GM21367 (cell line): ENCODE results near the gene GPR137.

Source experiments
- ATAC-seq: cut with Tn5 transposase; IDR thresholded peaks from one replicate; pipeline ENCODE4 v1.9.1; 2021; ENCODE audit not compliant: unreplicated experiment

The GPR137 gene

DNA sequence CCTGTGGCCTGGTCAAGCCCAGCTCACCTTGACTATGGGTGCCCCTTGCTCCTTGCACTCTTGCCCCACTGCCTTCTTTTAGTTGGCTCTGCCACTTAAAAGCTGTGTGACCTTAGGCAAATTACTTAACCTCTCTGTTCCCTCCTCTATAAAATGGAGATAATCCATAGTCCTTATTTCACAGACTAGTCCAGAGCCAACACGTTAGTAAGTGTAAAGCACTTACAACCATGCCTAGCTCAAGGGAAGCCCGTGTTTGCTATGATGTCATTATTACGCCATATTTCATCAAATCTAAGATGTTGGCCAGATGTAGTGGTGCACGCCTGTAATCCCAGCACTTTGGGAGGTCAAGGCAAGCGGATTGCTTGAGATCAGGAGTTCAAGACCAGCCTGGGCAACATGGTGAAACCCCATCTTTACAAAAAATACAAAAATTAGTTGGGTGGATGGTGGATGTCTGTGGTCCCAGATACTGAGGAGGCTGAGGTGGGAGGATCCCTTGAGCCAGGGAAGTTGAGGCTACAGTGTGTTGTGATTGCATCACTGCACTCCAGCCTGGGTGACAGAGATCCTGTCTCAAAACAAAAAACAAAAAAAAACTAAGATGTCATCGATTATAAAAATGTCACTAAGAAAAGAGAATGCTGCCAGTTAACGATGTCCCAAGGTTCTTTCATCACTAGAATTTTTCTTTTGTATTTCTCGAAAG lies 52.0 kb downstream of the GPR137 start:
- ATAC-seq, result no peak

DNA sequence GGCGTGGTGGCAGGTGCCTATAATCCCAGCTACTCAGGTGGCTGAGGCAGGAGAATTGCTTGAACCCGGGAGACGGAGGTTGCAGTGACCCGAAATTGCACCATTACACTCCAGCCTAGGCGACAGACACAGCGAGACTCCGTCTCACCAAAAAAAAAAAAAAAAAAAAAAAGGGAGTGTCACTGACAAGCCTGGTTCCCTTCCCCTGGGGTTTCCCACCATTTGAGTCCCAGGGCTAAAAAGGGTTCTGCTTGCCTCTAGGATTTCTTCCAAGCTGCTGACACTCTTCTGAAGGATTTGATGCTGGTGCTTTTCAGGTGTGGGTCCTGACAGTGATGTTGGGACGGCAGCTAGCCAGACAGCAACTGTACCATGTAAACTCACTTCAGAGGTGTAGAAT lies 53.1 kb downstream of the GPR137 start:
- no peak for ATAC-seq
